AG08395 (cell line): ENCODE data around the gene TBR1.

Source experiments
- DNase-seq: peaks from one replicate; pipeline ENCODE4 v3.0.0; 2012; ENCODE audit warnings: mixed read lengths, low spot score

The TBR1 gene

GRCh38 chr2:161415987-161416707 lies at the start of gene TBR1:
Gene TBR1 (plus strand): TSS chr2:161416297. CDS start chr2:161416411, 114 bp downstream.
- no peak for DNase-seq

- no peak for DNase-seq
These were observed 48.4 kb upstream of the TBR1 start for GRCh38 chr2:161367675-161368074.

- no peak for DNase-seq
These were observed 46.8 kb upstream of the TBR1 start for GRCh38 chr2:161369311-161369710.

GRCh38 chr2:161370981-161371380 lies 45.1 kb upstream of the TBR1 start:
- no peak for DNase-seq

- DNase-seq = no peak
These were observed 44.2 kb upstream of the TBR1 start for GRCh38 chr2:161371869-161372268.

GRCh38 chr2:161373942-161374341 lies 42.2 kb upstream of the TBR1 start:
- DNase-seq = peak; percentile 15

- DNase-seq = no peak
These were observed 41.7 kb upstream of the TBR1 start for GRCh38 chr2:161374446-161374845.

GRCh38 chr2:161379740-161380139 lies 36.4 kb upstream of the TBR1 start:
- no peak for DNase-seq

- DNase-seq = no peak
These were observed 34.6 kb upstream of the TBR1 start for GRCh38 chr2:161381546-161381945.

- no peak for DNase-seq
These were observed 33.4 kb upstream of the TBR1 start for GRCh38 chr2:161382747-161383146.

- DNase-seq = no peak
These were observed 31.2 kb upstream of the TBR1 start for GRCh38 chr2:161384864-161385263.

GRCh38 chr2:161386228-161386824 lies 29.8 kb upstream of the TBR1 start:
- DNase-seq = no peak

GRCh38 chr2:161388146-161388779 lies 27.8 kb upstream of the TBR1 start:
- no peak for DNase-seq

- no peak for DNase-seq
These were observed 24.2 kb upstream of the TBR1 start for GRCh38 chr2:161391737-161392506.

GRCh38 chr2:161400076-161400475 lies 16.0 kb upstream of the TBR1 start:
- DNase-seq = no peak

GRCh38 chr2:161402297-161402696 lies 13.8 kb upstream of the TBR1 start:
- DNase-seq = no peak

GRCh38 chr2:161406316-161406715 lies 9.8 kb upstream of the TBR1 start:
- DNase-seq = no peak

- no peak for DNase-seq
These were observed 8.5 kb upstream of the TBR1 start for GRCh38 chr2:161407597-161407996.

GRCh38 chr2:161409308-161409907 lies 6.7 kb upstream of the TBR1 start:
- no peak for DNase-seq

- DNase-seq = no peak
These were observed 3.8 kb upstream of the TBR1 start for GRCh38 chr2:161412346-161412745.

GRCh38 chr2:161414042-161415033 lies 1.8 kb upstream of the TBR1 start:
- peak; percentile 47 for DNase-seq
